Prostate gland (tissue), 2 donors: ENCODE measurements around the gene IL10.

ENCODE experiments used
- CTCF ChIP-seq, 4 experiments: fragments of 200-600 bp in 2 of 4; fragments of 450-650 bp in 2 of 4; sonication (generic) in 2 of 4; IDR thresholded peaks; 1 replicate in 3 of 4; 2 replicates in 1 of 4; pipeline ENCODE4 v1.5.1; 2016 to 2019; ENCODE audit warnings: antibody characterized with exemption in 4 of 4, mild to moderate bottlenecking in 2 of 4, moderate library complexity in 2 of 4
- POLR2A ChIP-seq: fragments of 450-650 bp; IDR thresholded peaks from one replicate; pipeline ENCODE4 v1.6.1; 2016; ENCODE audit warnings: antibody characterized with exemption, mild to moderate bottlenecking

GRCh38 chr1:206737729-206738201 is 34.5 kb downstream of the IL10 start:
- TF ChIP-seq CTCF (IDR thresholded peaks at IDR 0.05) (no peak), POLR2A (no peak)
